NCI-H345 treated with DMSO at 0.1 percent for 48 hours (cell line): ENCODE results near the gene PLA2G2E.
"Not testable (repeated sequence)": the region's sequence is repeated elsewhere in the genome, so short reads cannot be mapped to it uniquely, and the experiment has no call there.

Experiments
- DNase-seq: peaks from one replicate; lab custom pipeline; 2025; ENCODE audit not compliant: unreplicated experiment; lab: John Stamatoyannopoulos, UW

PLA2G2E gene

GRCh38 chr1:19932866-19933265, 9.4 kb upstream of the PLA2G2E start:
- no peak for DNase-seq

GRCh38 chr1:19927130-19927421, 3.7 kb upstream of the PLA2G2E start:
- DNase-seq, result not testable (repeated sequence)

GRCh38 chr1:19926296-19927129, 3.1 kb upstream of the PLA2G2E start:
- DNase-seq, result no peak

- DNase-seq, result no peak
Observed at GRCh38 chr1:19925342-19926070, 2.1 kb upstream of the PLA2G2E start.

- DNase-seq, result no peak
Observed at GRCh38 chr1:19923953-19924346, 533 bp upstream of the PLA2G2E start.

GRCh38 chr1:19922015-19922688, 1.3 kb downstream of the PLA2G2E start:
- no peak for DNase-seq

- DNase-seq, result peak; percentile 80
Observed at GRCh38 chr1:19921310-19921709, 2.1 kb downstream of the PLA2G2E start.

- no peak for DNase-seq
Observed at GRCh38 chr1:19920132-19920710, 3.2 kb downstream of the PLA2G2E start.

- DNase-seq, result peak; percentile 69
Observed at GRCh38 chr1:19918057-19918456, 5.4 kb downstream of the PLA2G2E start.

- DNase-seq, result no peak
Observed at GRCh38 chr1:19910650-19911049, 12.8 kb downstream of the PLA2G2E start.

- no peak for DNase-seq
Observed at GRCh38 chr1:19909971-19910370, 13.4 kb downstream of the PLA2G2E start.

GRCh38 chr1:19909392-19909791, 14.0 kb downstream of the PLA2G2E start:
- DNase-seq, result no peak

GRCh38 chr1:19907456-19907855, 16.0 kb downstream of the PLA2G2E start:
- no peak for DNase-seq

GRCh38 chr1:19903621-19904020, 19.8 kb downstream of the PLA2G2E start:
- no peak for DNase-seq

- no peak for DNase-seq
Observed at GRCh38 chr1:19901653-19902052, 21.8 kb downstream of the PLA2G2E start.

GRCh38 chr1:19894218-19894617, 29.2 kb downstream of the PLA2G2E start:
- DNase-seq, result no peak

GRCh38 chr1:19893687-19894086, 29.7 kb downstream of the PLA2G2E start:
- no peak for DNase-seq

GRCh38 chr1:19892628-19893168, 30.7 kb downstream of the PLA2G2E start:
- DNase-seq, result no peak

GRCh38 chr1:19892129-19892528, 31.3 kb downstream of the PLA2G2E start:
- no peak for DNase-seq

- DNase-seq, result no peak
Observed at GRCh38 chr1:19889656-19890055, 33.8 kb downstream of the PLA2G2E start.

- DNase-seq, result no peak
Observed at GRCh38 chr1:19888112-19888511, 35.3 kb downstream of the PLA2G2E start.
